Osteocyte (in vitro differentiated cells): ENCODE data around the gene PRADC1. TPM values are rescaled to one million over a fixed set of nuclear protein-coding genes. Genes with fewer than 3 reads are reported as not detected.

Experiments used
- DNase-seq: peaks from one replicate; pipeline ENCODE4 v3.0.0; 2021; ENCODE audit warnings: mixed read lengths; ENCODE audit not compliant: unreplicated experiment; ENCODE audit errors: extremely low spot score
- H3K27ac Mint-ChIP-seq: one replicate; pipeline ENCODE4 v1.8.0; 2021; ENCODE audit warnings: mild to moderate bottlenecking, mixed read lengths; ENCODE audit not compliant: unreplicated experiment
- H3K27me3 Mint-ChIP-seq: one replicate; pipeline ENCODE4 v1.8.0; 2021; ENCODE audit warnings: mixed read lengths; ENCODE audit not compliant: unreplicated experiment
- H3K36me3 Mint-ChIP-seq: one replicate; pipeline ENCODE4 v1.8.0; 2021; ENCODE audit warnings: mixed read lengths; ENCODE audit not compliant: unreplicated experiment
- H3K4me1 Mint-ChIP-seq: one replicate; pipeline ENCODE4 v1.8.0; 2021; ENCODE audit warnings: mixed read lengths; ENCODE audit not compliant: unreplicated experiment
- H3K4me3 Mint-ChIP-seq: one replicate; pipeline ENCODE4 v1.8.0; 2021; ENCODE audit warnings: mild to moderate bottlenecking, moderate library complexity, mixed read lengths; ENCODE audit not compliant: unreplicated experiment
- H3K9me3 Mint-ChIP-seq: one replicate; pipeline ENCODE4 v1.8.0; 2021; ENCODE audit warnings: mixed read lengths; ENCODE audit not compliant: unreplicated experiment
- CTCF ChIP-seq: fragments of 200-600 bp; sonication (generic); IDR thresholded peaks from 2 replicates; pipeline ENCODE4 v1.5.0; 2021; ENCODE audit warnings: antibody characterized with exemption, mild to moderate bottlenecking, moderate library complexity
- total RNA-seq: library from RNA; stranded (reverse); gene quantifications from 2 replicates; pipeline ENCODE4 v1.2.1, GENCODE V29; 2021

Gene PRADC1
- total RNA-seq, 1 donor from 2014 or later = 15.1 TPM

GRCh38 chr2:73215254-73215653 lies 17.8 kb downstream of the PRADC1 start:
- TF ChIP-seq CTCF = no peak
- Mint-ChIP-seq H3K36me3 (no peaks in the 10 kb centered on the region), H3K9me3 (no peaks in the 10 kb centered on the region), H3K27me3 (peaks cover 2% of the 10 kb centered on the region), H3K4me3 (peak overlapping the region; percentile 84), H3K4me1 (peaks cover 34% of the 10 kb centered on the region), H3K27ac (peak overlapping the region; percentile 90)
- no peak for DNase-seq

GRCh38 chr2:73214120-73215035 lies 18.7 kb downstream of the PRADC1 start, which contains the start of gene SMYD5:
Gene SMYD5, plus strand, starts transcription at chr2:73214245. Its CDS starts 22 bp downstream, at chr2:73214267.
- Mint-ChIP-seq H3K9me3 (no peaks in the 10 kb centered on the region), H3K27ac (peak within 1 kb of the TSS; percentile 90), H3K27me3 (peaks cover 11% of the 10 kb centered on the region)

GRCh38 chr2:73212448-73213176 lies 20.4 kb downstream of the PRADC1 start:
- no peak overlapping the region for H3K27ac Mint-ChIP-seq
- peak; percentile 89 for DNase-seq
- TF ChIP-seq CTCF = peak; percentile 91
- H3K36me3 Mint-ChIP-seq = no peaks in the 10 kb centered on the region
- H3K9me3 Mint-ChIP-seq = no peaks in the 10 kb centered on the region
- H3K4me1 Mint-ChIP-seq = peaks cover 34% of the 10 kb centered on the region
- peak overlapping the region; percentile 26 for H3K4me3 Mint-ChIP-seq
- peaks cover 21% of the 10 kb centered on the region for H3K27me3 Mint-ChIP-seq

More at GRCh38 chr2:73214120-73215035, 18.7 kb downstream of the PRADC1 start, which contains the start of gene SMYD5:
- TF ChIP-seq CTCF = no peak
- Mint-ChIP-seq H3K36me3 (no peaks in the 10 kb centered on the region), H3K4me1 (peaks cover 34% of the 10 kb centered on the region), H3K4me3 (peak within 1 kb of the TSS; percentile 84)
- DNase-seq = peak; percentile 90

- Mint-ChIP-seq H3K4me3 (no peak overlapping the region), H3K9me3 (no peaks in the 10 kb centered on the region), H3K36me3 (no peaks in the 10 kb centered on the region), H3K27ac (no peak overlapping the region), H3K27me3 (peaks cover 21% of the 10 kb centered on the region), H3K4me1 (peaks cover 33% of the 10 kb centered on the region)
- DNase-seq = no peak
- TF ChIP-seq CTCF = no peak
Measured at GRCh38 chr2:73212098-73212447, 21.0 kb downstream of the PRADC1 start.

- no peak overlapping the region for H3K27ac Mint-ChIP-seq
- no peaks in the 10 kb centered on the region for H3K36me3 Mint-ChIP-seq
- TF ChIP-seq CTCF = no peak
- H3K9me3 Mint-ChIP-seq = no peaks in the 10 kb centered on the region
- DNase-seq = no peak
- H3K4me1 Mint-ChIP-seq = peaks cover 29% of the 10 kb centered on the region
- H3K4me3 Mint-ChIP-seq = no peak overlapping the region
- H3K27me3 Mint-ChIP-seq = peaks cover 30% of the 10 kb centered on the region
Measured at GRCh38 chr2:73210696-73211095, 22.3 kb downstream of the PRADC1 start.
